SH-SY5Y (cell line): ENCODE data around the gene SURF4.

Source experiments
- GATA2 ChIP-seq: IDR thresholded peaks from 2 replicates; pipeline ENCODE4 v1.6.1; 2011; ENCODE audit warnings: mild to moderate bottlenecking, low read depth, low read length
- GATA3 ChIP-seq: IDR thresholded peaks from 2 replicates; pipeline ENCODE4 v1.6.1; 2011; ENCODE audit warnings: low read depth, mild to moderate bottlenecking, low read length, moderate library complexity

SURF4 gene

GRCh38 chr9:133404454-133405002, 28.7 kb upstream of the SURF4 start:
- no peak for TF ChIP-seq GATA2
- TF ChIP-seq GATA3 = no peak

GRCh38 chr9:133403766-133404453, 28.1 kb upstream of the SURF4 start:
- no peak for TF ChIP-seq GATA2
- TF ChIP-seq GATA3 = no peak

- no peak for TF ChIP-seq GATA3
- TF ChIP-seq GATA2 = no peak
Measured at GRCh38 chr9:133402689-133403088, 26.8 kb upstream of the SURF4 start.

GRCh38 chr9:133401588-133401987, 25.7 kb upstream of the SURF4 start:
- TF ChIP-seq GATA3 = no peak
- TF ChIP-seq GATA2 = no peak

- TF ChIP-seq GATA2 (no peak), GATA3 (no peak)
Measured at GRCh38 chr9:133400292-133400691, 24.4 kb upstream of the SURF4 start.

GRCh38 chr9:133397895-133398294, 22.0 kb upstream of the SURF4 start:
- TF ChIP-seq GATA2 (no peak), GATA3 (no peak)

GRCh38 chr9:133397370-133397769, 21.5 kb upstream of the SURF4 start:
- TF ChIP-seq GATA2 (no peak), GATA3 (no peak)

- TF ChIP-seq GATA3 = no peak
- TF ChIP-seq GATA2 = no peak
Measured at GRCh38 chr9:133396952-133397351, 21.1 kb upstream of the SURF4 start.

- TF ChIP-seq GATA2 (no peak), GATA3 (no peak)
Measured at GRCh38 chr9:133394687-133395271, 18.9 kb upstream of the SURF4 start.

GRCh38 chr9:133393399-133393798, 17.5 kb upstream of the SURF4 start:
- TF ChIP-seq GATA2 = no peak
- no peak for TF ChIP-seq GATA3

- TF ChIP-seq GATA3 (no peak), GATA2 (no peak)
Measured at GRCh38 chr9:133390713-133391112, 14.9 kb upstream of the SURF4 start.

GRCh38 chr9:133389562-133389961, 13.7 kb upstream of the SURF4 start:
- TF ChIP-seq GATA2 = no peak
- TF ChIP-seq GATA3 = no peak

GRCh38 chr9:133389025-133389557, 13.2 kb upstream of the SURF4 start:
- TF ChIP-seq GATA2 (no peak), GATA3 (no peak)

GRCh38 chr9:133387680-133388079, 11.8 kb upstream of the SURF4 start:
- TF ChIP-seq GATA2 = no peak
- no peak for TF ChIP-seq GATA3

GRCh38 chr9:133386338-133386737, 10.5 kb upstream of the SURF4 start:
- TF ChIP-seq GATA2 (no peak), GATA3 (no peak)
